ENCODE data around the gene ARHGEF6. TPM values are rescaled to one million over a fixed set of nuclear protein-coding genes. Genes with fewer than 3 reads are reported as not detected.

Gene ARHGEF6
- total RNA-seq, 1 donor from 2014 or later, result 30.4 TPM

GRCh38 chrX:136752796-136753195 is 27.9 kb downstream of the ARHGEF6 start:
- ATAC-seq (peak; percentile 72), DNase-seq (ENCODE audit: low spot score) (no peak)
- intact Hi-C loops (cut with DNase I), result no loop called here

GRCh38 chrX:136752346-136752745 is 28.4 kb downstream of the ARHGEF6 start:
- DNase-seq (ENCODE audit: low spot score) (no peak), ATAC-seq (no peak)
- intact Hi-C loops (cut with DNase I), result no loop called here

DNA sequence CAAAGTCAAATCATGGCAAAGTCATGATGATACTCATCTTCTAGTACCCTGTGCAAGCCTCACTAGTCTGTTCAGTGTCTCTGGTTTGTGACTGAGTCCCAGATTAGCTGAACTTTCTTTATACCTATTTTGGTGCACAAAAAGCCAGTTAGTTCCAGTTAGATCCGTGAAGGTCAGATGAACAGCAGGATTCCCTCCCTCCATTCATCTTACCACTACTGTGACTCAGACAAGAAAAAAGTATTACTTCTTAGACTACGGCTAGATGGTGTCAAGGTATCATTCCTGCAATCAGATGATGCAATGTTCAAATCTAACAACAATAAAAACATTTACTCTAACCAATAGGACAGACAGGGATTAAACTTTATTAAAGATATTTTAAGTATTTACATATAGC is 30.4 kb downstream of the ARHGEF6 start:
- no peak for ATAC-seq
- DNase-seq (ENCODE audit: low spot score), result no peak
- intact Hi-C loops (cut with DNase I), result no loop called here

DNA sequence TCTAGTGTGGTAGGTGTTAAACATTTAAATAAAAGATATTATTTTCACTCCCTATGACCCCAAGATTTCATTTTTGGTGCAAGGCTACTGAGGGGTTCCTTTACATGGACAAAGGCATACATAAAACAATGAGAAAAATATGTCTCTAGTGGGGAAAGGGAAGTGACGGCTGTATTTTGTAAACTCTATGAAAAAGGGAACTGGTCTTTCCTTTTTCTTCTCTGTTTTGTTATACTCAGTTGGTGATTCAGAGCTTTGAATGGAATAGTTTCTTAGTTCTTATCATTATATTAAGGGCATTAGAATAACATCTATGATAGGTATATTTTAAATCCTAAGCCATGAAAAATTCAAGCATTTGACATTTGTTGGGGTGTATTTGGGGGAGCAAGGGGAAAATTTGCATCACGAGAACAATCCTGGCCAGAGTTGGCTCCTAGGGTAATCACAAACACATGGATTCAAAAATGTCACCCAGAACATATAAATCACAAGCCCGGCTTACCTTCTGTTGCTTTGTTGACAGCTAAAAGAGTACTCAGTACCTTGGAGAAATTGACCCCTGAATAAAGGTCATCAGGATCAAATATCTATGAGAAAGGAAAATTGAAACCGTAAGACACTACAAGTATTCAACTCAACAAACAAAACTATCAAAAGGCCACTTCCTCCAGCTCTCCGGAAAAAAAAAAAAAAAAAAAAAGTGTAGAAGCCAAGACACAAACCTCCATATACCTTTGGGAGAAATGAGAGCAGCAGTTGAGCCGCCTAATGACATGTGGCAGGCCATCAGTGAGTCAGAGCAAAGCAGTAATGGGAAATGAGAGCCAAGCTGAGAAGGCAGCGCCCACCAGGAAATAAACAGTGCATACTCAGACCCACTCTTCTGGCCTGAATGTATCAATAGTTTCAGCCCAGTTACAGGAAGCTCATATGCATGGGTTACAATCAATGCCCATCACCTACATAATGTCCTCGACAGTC is 33.4 kb downstream of the ARHGEF6 start:
- intact Hi-C loops (cut with DNase I), result no loop called here
- no peak for DNase-seq (ENCODE audit: low spot score)
- no peak for ATAC-seq

- ATAC-seq (no peak), DNase-seq (ENCODE audit: low spot score) (no peak)
- intact Hi-C loops (cut with DNase I), result no loop called here
Measured at GRCh38 chrX:136745215-136746173, 35.2 kb downstream of the ARHGEF6 start.

GRCh38 chrX:136742721-136743379 is 37.9 kb downstream of the ARHGEF6 start:
- intact Hi-C loops (cut with DNase I), result no loop called here
- DNase-seq (ENCODE audit: low spot score), result no peak
- no peak for ATAC-seq

- DNase-seq (ENCODE audit: low spot score) (no peak), ATAC-seq (no peak)
- intact Hi-C loops (cut with DNase I), result no loop called here
Measured at GRCh38 chrX:136738049-136738729, 42.5 kb downstream of the ARHGEF6 start.

DNA sequence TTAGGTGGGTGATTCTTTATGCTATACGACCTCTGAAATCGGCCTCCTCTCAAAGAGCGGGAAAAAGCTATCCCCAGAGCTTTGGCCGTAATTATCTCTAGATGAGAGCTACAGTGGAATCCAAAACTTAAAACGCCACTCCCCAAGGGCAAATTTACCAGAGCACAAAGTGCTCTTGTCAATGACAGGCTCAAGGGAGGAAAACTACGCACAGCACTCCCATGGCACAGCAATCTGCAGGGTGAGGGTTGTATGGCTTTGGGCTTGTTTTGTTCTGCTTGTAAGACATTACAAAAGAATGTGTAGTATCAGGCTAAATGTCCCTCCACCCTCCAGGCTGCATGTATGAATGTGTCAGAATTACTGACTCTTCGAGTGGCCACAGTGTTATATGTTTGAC is 44.0 kb downstream of the ARHGEF6 start:
- ATAC-seq, result no peak
- DNase-seq (ENCODE audit: low spot score), result no peak
- intact Hi-C loops (cut with DNase I), result no loop called here

- ATAC-seq (no peak), DNase-seq (ENCODE audit: low spot score) (no peak)
- intact Hi-C loops (cut with DNase I), result no loop called here
Measured at GRCh38 chrX:136735601-136736000, 45.1 kb downstream of the ARHGEF6 start.

DNA sequence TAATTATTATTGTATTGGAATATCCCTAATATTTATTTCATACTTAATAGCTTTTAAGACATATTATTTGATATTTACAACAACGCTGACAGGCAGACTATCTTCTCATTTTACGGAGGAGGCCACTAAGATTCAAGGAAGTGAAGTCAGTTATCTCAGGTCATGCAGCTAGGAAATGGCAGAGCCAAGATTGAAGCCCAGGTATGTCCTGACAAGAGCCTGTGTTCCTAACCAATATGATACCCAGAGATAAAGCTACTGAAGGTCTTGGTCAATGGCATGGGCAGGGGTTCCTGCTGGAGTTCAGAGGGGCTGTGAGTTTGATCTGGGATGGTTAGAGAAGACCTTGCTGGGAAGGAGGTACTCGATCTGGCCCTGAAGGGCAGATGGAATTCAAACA is 47.1 kb downstream of the ARHGEF6 start:
- DNase-seq (ENCODE audit: low spot score), result no peak
- intact Hi-C loops (cut with DNase I), result no loop called here
- no peak for ATAC-seq

DNA sequence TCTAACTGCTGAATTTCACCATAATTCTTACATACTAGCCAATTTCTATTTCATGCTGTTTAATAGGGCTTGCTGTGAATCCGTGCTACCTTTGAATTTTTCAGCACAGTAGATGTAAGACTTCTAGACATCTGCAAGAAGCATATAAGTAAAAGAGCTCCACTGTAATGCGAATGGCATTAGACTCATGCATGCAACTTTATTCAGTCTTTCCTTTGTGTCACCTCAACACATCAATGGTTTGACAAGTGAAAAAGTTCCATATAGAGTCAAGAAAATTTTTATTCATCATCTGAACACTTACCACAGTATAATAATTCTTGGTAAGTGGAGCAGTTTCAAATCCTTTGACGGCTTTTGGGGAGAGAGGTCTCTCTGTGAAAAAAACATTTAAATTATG is 48.9 kb downstream of the ARHGEF6 start:
- ATAC-seq (no peak), DNase-seq (ENCODE audit: low spot score) (no peak)
- intact Hi-C loops (cut with DNase I), result no loop called here

GRCh38 chrX:136731207-136731782 is 49.4 kb downstream of the ARHGEF6 start:
- intact Hi-C loops (cut with DNase I), result no loop called here
- ATAC-seq, result no peak

GRCh38 chrX:136728393-136728792 is 52.3 kb downstream of the ARHGEF6 start:
- DNase-seq (ENCODE audit: low spot score), result no peak
- intact Hi-C loops (cut with DNase I), result no loop called here
- ATAC-seq, result no peak

More at GRCh38 chrX:136731207-136731782, 49.4 kb downstream of the ARHGEF6 start:
- DNase-seq (ENCODE audit: low spot score), result no peak

DNA sequence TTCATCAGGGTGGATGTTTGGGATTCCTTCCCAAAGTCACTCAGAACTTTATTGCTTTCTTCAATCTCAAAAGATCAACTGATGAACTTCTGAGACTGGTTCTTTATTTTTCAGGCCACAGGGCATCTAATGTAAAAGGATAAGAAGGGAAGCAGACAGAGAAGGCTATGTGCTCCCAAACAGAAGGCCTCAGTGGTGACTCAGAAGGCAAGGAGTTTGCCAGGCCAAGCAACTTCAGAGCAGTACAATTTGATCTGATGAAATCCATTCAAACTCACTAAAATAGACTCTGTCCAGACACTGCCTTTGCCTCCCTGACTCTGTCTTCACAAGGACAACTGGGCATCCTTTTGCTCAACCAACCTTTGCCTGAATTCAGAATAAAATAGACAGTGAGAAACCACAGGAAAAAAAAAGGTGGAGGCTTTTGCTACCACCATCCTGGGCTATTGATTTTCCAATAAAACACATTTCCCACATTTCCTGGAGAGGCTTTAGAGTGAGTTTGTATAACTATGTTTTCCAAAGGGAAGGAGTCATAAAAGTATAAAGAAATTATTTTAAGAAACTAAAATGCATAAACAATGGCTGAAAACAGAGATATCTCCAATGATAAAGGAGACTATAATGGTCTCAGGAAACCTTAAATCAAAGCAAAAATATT is 55.2 kb downstream of the ARHGEF6 start:
- intact Hi-C loops (cut with DNase I), result no loop called here
- ATAC-seq (peak; percentile 92), DNase-seq (ENCODE audit: low spot score) (no peak)

- DNase-seq (ENCODE audit: low spot score), result no peak
- no peak for ATAC-seq
- intact Hi-C loops (cut with DNase I), result no loop called here
Measured at GRCh38 chrX:136718091-136718490, 62.6 kb downstream of the ARHGEF6 start.

GRCh38 chrX:136714626-136715599 is 65.8 kb downstream of the ARHGEF6 start:
- ATAC-seq (no peak), DNase-seq (ENCODE audit: low spot score) (no peak)
- intact Hi-C loops (cut with DNase I), result loop anchor here (5.0 kb wide), 1 partner anchor 337 kb away; no protein-coding TSS in a partner anchor
